PC-9 (cell line): Measurements from ENCODE around the gene GPR15LG. TPM values are rescaled to one million over a fixed set of nuclear protein-coding genes. Genes with fewer than 3 reads are reported as not detected.
A peak's percentile ranks its signal among the peaks of the same experiment; 100 is the strongest.

Source experiments
- BruUV-seq: library from RNA; stranded (reverse); fragments of 400-500 nt; replicated peaks from 2 replicates; lab custom pipeline; 2021; lab: Mats Ljungman, UMichigan
- CTCF ChIA-PET: fragments of 300-600 bp; sonication (Branson Sonifier 250); formaldehyde crosslinking; loops from one replicate; lab custom pipeline; 2022; ENCODE audit warnings: antibody characterized with exemption; lab: Charles Lee
- POLR2A ChIA-PET: fragments of 300-600 bp; sonication (Branson Sonifier 250); formaldehyde crosslinking; loops from one replicate; lab custom pipeline; 2022; ENCODE audit warnings: antibody characterized with exemption; ENCODE audit not compliant: unreplicated experiment; lab: Charles Lee
- DNase-seq, 2 experiments: peaks; one replicate each; pipeline versions ENCODE4 v3.0.0 to v3.0.0-alpha.2; 2015 to 2022; ENCODE audit warnings: mixed read lengths in 1 of 2
- H2AFZ ChIP-seq: fragments of 200-600 bp; sonication (generic); 2 replicates; pipeline ENCODE4 v1.8.1; 2017; ENCODE audit warnings: antibody characterized with exemption
- H3F3A ChIP-seq: fragments of 200-600 bp; sonication (generic); 2 replicates; pipeline ENCODE4 v1.8.1; 2017; ENCODE audit warnings: antibody characterized with exemption, mild to moderate bottlenecking, low read depth; ENCODE audit not compliant: insufficient read depth
- H3K27ac ChIP-seq: fragments of 200-600 bp; sonication (generic); 2 replicates; pipeline ENCODE4 v1.6.1; 2016; ENCODE audit warnings: mixed run types
- H3K27me3 ChIP-seq: fragments of 200-600 bp; sonication (generic); 2 replicates; pipeline ENCODE4 v1.6.1; 2016; ENCODE audit warnings: low read depth, mixed run types; ENCODE audit not compliant: insufficient read depth
- H3K36me3 ChIP-seq: fragments of 200-600 bp; sonication (generic); 2 replicates; pipeline ENCODE4 v1.6.1; 2016; ENCODE audit warnings: low read depth, mixed run types
- H3K4me1 ChIP-seq: fragments of 200-600 bp; sonication (generic); replicated peaks from 2 replicates; pipeline ENCODE4 v1.6.1; 2016; ENCODE audit warnings: mixed run types; ENCODE audit not compliant: insufficient read depth
- H3K4me2 ChIP-seq: fragments of 200-600 bp; sonication (generic); 2 replicates; pipeline ENCODE4 v1.6.1; 2017; ENCODE audit warnings: mixed run types
- H3K4me3 ChIP-seq: fragments of 200-600 bp; sonication (generic); 2 replicates; pipeline ENCODE4 v1.6.1; 2016; ENCODE audit warnings: mixed run types
- H3K79me2 ChIP-seq: fragments of 200-600 bp; sonication (generic); 2 replicates; pipeline ENCODE4 v1.6.1; 2017; ENCODE audit warnings: low read depth, mixed run types
- H3K9me2 ChIP-seq: fragments of 200-600 bp; sonication (generic); 2 replicates; pipeline ENCODE4 v1.8.1; 2017; ENCODE audit warnings: mild to moderate bottlenecking; ENCODE audit not compliant: insufficient read depth
- H3K9me3 ChIP-seq: fragments of 200-600 bp; sonication (generic); 2 replicates; pipeline ENCODE4 v1.8.1; 2016; ENCODE audit warnings: low read depth; ENCODE audit not compliant: insufficient read depth
- H4K20me1 ChIP-seq: fragments of 200-600 bp; sonication (generic); 2 replicates; pipeline ENCODE4 v1.8.1; 2017; ENCODE audit not compliant: insufficient read depth
- CTCF ChIP-seq: fragments of 200-600 bp; sonication (generic); conservative IDR thresholded peaks from 2 replicates; pipeline ENCODE4 v1.6.1; 2017; ENCODE audit warnings: mixed run types, antibody characterized with exemption, mild to moderate bottlenecking, moderate library complexity
- EZH2 ChIP-seq: fragments of 200-600 bp; sonication (generic); IDR thresholded peaks from 2 replicates; pipeline ENCODE4 v1.8.0; 2017; ENCODE audit warnings: antibody characterized with exemption, low read depth
- intact Hi-C: fragments of 100-400 bp; cut with micrococcal nuclease; formaldehyde crosslinking; loops from one replicate; pipeline ENCODE4 v1.10.0; 2022; ENCODE audit not compliant: unreplicated experiment
- total RNA-seq: library from RNA; stranded (reverse); gene quantifications from 2 replicates; pipeline ENCODE4 v1.2.3, GENCODE V29; 2021

Gene GPR15LG
- total RNA-seq, 1 experiment from 2014 or later = not detected

GRCh38 chr10:84234479-84234878, 60.9 kb downstream of the GPR15LG start:
- H3K4me2 ChIP-seq = no peak overlapping the region
- H3K27ac ChIP-seq = no peak overlapping the region
- no TSS peak for BruUV-seq
- no peak overlapping the region for H2AFZ ChIP-seq
- CTCF ChIA-PET = no interaction called here
- TF ChIP-seq EZH2 (peak; percentile 94; the same call in 1 of the 2 replicates), CTCF (no peak)
- DNase-seq = no peak
- H4K20me1 ChIP-seq = no peaks in the 10 kb centered on the region
- no peaks in the 10 kb centered on the region for H3K9me2 ChIP-seq
- no peaks in the 10 kb centered on the region for H3K9me3 ChIP-seq
- no peaks in the 10 kb centered on the region for H3K79me2 ChIP-seq
- no peaks in the 10 kb centered on the region for H3K36me3 ChIP-seq
- no peaks in the 10 kb centered on the region for H3F3A ChIP-seq
- intact Hi-C loops = no loop called here
- no peak overlapping the region for H3K4me3 ChIP-seq
- POLR2A ChIA-PET = no interaction called here
- H3K27me3 ChIP-seq = peaks cover 100% of the 10 kb centered on the region
- no peaks in the 10 kb centered on the region for H3K4me1 ChIP-seq

Other genes starting within 250 kb of the GPR15LG start
- 268 and 291 TPM in 2 replicates for gene GHITM, start 34.3 kb upstream of the GPR15LG start, total RNA-seq
- gene CDHR1, start 20.7 kb downstream of the GPR15LG start, total RNA-seq = not detected in 2 replicates
- not detected in 2 replicates for gene LRIT2, start 51.7 kb downstream of the GPR15LG start, total RNA-seq
- gene LRIT1, start 67.7 kb downstream of the GPR15LG start, total RNA-seq = not detected in 2 replicates
- not detected in 2 replicates for gene RGR, start 71.3 kb downstream of the GPR15LG start, total RNA-seq
- gene CCSER2, start 154.8 kb downstream of the GPR15LG start, total RNA-seq = 42.2 and 56.6 TPM in 2 replicates